ENCODE data around the gene FAM204A.
A peak's percentile ranks its signal among the peaks of the same experiment; 100 is the strongest.

FAM204A gene

DNA sequence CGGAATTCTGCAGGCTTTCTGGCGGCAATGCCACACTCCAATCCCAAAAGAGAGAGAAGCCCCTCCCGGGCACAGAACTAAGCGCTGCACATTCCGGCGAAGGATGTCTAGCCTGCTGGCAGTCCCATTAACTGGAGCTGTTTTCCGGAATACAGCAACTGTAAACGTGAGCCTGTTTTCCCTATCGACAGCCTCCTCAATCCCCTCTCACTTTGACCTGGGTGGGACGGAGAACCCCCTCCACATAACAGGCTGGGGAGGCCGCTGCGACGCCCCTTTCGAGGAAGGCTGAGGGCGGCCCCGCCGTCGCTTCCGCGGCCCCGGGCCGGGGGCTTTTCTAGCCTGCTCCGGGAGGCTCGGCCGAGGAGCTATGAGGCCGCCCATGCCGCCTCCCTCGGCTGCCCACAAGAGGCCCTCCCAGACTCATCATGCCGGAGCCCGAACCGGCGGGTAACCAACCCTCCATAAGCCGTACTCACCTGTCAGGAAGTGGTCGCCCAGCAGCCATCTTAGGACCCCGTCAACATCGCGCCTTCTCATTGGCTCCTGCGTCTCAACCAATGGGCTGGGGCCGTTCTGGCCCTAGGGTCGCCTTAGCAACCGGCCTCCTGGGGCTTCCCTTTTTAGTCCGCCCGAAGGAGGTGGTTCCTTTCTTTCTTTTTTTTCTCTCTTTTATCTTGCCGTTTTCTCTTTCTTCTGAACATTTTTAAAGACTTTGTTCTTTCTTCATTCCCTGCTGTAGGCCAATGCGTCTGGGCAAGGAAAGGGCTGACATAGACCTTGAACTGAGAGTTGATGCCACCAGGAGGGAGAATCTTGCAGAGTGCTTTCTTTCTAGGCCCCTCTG lies at the start of gene FAM204A:
Gene FAM204A (minus strand): TSS at position 534 of the 847 bp plus-strand sequence. CDS start 5,909 bp downstream, outside the sequence.
- DNase-seq: peak; percentile 98

- DNase-seq: no peak
These were observed 41.6 kb upstream of the FAM204A start for GRCh38 chr10:118383699-118384098.

GRCh38 chr10:118383063-118383689 lies 41.1 kb upstream of the FAM204A start:
- DNase-seq: no peak

DNA sequence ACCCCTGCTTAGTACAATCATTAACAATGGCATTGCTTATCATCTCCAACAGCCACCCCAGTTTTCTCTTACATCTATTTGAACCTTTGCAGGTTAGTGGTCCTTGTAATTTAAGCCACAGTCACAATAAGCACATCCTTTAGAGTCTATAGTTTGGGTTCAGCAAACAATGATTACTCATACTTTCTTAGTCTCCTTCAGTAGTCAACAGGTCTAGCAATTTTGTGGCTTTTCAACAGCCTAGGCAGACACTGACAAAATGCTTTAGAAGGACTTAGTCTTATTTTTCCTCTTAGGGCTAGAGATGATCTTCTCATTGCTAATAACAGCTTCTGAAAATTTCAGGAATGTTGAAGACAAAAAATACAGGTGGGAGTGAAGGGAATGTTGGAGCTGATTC lies 32.3 kb upstream of the FAM204A start:
- DNase-seq: no peak

DNA sequence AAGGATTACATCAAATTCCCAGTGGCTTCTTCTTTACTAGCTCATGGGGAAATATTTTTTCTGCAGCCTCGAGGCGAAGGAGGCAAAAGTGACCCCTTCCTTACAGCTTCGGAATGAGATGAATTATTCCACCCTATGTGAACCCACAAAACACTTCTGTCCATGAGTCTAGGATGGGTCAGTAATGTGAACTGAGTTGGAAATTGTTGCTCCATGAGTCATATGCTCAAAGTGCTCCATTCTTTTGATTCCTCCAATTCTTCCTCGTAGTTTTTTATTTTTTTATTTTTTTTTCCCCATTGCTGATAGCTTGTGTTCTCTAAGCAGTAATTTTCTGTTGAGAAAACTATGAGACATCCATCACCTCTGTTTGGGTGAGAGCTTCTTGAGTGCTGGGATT lies 31.7 kb upstream of the FAM204A start:
- DNase-seq: no peak

DNA sequence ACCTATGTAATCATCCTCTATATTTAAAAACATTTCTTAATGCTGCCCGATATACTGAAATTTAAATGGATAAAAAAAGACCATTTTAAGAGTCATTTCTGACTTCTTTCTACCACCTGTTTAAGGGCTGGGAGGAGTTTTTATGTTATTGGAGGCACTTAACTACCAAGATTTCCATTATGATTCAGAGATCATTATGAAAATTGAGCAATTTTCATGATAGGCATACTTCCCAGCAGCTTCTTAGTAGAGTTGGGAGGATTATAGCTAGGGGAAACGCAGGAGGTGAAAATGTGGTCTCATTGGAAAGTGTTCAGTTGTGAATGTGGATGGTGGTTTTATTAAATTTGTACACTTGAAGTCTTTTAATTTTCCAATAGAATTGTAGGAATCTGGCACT lies 28.4 kb upstream of the FAM204A start:
- no peak for DNase-seq

DNA sequence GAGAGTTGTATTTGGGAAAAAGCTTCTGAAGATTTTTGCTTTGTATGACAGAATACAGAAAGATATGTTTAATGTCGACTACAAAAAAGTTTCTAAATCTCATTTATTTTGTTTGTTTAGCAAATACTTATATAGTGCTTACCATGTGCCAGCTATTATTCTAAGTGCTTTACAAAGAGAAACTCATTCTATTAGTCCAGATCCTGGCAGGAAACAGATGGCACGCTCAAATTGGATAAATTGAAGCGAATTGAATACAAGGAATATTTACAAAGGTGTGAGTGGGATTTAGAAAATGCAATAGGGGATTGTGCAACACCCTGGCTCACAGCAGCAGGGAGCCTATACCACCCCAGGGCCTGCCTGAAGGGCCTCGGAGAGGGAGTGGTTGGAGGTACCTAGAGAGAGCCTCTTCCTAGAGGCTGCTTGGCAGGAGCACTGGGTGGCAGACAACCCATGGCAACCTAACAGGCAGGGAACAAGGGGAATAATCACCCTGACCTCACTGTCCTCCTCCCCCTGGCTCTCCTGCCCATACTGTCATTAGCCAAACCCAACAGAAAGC lies 27.6 kb upstream of the FAM204A start:
- no peak for DNase-seq

DNA sequence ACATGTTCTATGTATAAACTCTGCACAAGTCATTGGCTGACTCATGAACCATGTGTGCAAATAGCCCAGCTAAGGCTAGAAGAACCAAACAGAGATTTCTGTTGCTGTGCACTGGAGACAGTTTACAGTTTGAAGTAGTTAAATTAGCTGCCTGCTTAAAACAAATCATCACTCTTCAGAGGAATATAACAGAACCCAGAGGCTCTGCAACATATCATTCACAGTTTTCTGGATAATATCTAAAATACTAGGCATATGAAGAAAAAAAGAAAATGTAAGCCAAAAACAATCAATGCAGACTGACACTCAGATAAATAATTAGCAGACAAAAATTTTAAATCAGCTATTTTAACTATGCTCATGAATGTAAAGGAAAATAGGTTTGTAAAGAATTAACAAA lies 23.6 kb upstream of the FAM204A start:
- no peak for DNase-seq

DNA sequence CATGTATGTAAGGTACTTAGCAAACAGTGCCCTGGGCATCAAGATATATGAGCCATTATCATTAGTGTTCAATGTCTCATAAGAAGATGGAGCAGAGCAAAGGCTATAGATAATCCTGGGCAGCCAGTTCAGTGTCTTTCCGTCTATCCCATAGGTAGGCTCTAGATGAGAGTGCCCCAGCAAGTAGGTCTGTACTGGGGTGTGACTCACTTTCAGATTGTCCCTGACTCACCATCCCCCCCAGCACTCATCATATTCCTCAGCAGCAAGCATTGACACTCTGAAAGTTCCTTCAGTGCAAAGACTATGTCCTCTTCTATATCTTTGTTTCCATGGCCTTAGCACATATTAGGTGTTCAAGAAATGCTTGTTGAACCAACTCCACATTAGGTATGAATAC lies 20.0 kb upstream of the FAM204A start:
- DNase-seq: no peak

DNA sequence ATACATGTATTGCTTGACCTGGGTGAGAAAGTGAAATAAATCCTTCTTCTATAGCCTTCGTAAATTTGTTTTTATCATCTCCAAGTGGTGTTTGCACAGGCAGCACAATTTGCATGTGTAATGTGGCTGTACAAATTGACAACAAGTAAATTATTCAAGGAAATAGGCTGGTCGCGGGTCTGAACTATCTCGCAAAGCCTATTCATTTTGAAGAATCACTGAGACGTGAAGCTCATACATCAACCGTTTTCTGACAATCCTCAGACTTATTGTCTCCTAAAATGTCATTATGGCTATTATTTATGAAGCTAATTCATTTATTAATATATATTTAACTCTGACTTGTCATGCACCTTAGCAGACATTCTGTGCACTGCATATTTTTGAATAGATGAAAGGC lies 16.2 kb upstream of the FAM204A start:
- DNase-seq: no peak

- no peak for DNase-seq
These were observed 15.7 kb upstream of the FAM204A start for GRCh38 chr10:118357841-118358240.

DNA sequence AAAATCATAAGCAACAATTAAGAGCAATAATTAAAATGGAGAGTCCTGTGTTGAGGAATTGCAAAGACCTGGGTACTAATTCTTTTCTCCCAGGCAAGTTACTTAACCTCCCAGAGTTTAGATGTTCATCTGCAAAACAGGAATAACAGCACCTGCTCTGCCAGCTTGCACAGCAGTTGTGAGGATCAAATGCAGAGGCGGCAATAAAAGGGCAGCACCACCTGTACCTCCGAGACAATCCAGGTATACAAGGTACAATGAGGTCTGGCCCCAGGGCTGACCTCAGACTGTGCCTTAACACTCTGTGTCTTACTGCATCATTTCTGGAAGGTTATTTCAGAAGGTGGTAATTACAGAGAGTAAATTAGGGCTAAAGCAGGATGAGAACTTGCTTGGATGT lies 14.5 kb upstream of the FAM204A start:
- no peak for DNase-seq

DNA sequence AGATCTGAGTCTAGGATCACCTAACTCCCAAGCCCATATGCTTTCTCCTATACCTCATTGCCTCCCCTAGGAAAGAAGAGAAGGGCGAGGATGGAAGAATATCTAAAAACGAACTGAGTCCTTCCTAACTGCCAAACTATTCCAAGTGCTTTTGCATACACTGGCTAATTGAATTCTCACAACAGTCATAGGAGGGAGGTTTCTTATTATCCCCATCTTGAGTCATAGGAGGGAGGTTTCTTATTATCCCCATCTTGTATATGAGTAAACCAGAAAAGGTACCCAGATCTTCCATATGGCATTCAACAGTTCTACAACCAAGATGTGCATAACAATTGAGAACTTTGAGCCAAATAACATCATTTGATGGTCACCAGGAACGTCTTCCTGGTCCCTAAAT lies 13.1 kb upstream of the FAM204A start:
- no peak for DNase-seq

GRCh38 chr10:118349235-118349634 lies 7.1 kb upstream of the FAM204A start:
- peak; percentile 16 for DNase-seq

DNA sequence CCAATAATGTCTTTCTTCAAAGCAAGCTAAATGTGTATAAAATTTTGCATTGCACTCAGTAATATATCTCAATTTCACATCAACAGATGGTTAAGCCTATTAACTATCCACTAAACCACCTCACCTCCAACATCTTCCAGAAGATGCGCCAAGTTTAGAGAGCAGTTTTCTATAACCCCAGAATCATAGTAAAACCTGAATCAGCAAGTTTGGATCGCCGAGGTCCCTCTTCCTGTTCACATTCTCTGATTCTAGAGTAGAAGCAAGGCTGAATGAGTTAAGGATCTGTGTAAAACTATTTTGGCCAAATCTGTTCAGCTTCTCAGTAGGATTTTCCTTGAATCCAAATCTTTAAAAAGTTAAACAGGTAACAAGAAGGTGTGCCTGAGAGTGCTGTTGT lies 1.4 kb upstream of the FAM204A start:
- DNase-seq: no peak

GRCh38 chr10:118343115-118343514 lies 991 bp upstream of the FAM204A start:
- DNase-seq: no peak

GRCh38 chr10:118342638-118343020 lies 505 bp upstream of the FAM204A start:
- DNase-seq: no peak

GRCh38 chr10:118340486-118340885 lies 1.6 kb downstream of the FAM204A start:
- peak; percentile 3 for DNase-seq

GRCh38 chr10:118339111-118339510 lies 3.0 kb downstream of the FAM204A start:
- DNase-seq: no peak

DNA sequence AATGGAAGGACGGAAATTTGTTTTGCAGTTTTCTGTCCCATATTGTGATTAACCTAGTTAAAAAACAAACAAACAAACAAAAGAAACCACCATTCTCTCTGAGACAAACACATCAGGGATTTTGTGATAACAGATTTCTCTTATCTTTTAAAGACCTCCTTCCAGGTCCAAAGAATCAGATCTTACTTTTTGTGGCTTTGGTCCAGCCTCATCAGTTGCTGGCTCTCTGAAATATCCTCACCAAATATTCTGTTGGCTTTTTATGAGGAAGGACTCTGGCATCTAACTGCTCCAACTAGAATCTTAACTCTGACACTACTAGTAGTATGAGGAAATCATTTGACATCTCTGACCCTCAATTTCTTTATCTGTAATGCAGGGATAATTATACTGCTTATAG lies 4.8 kb downstream of the FAM204A start:
- no peak for DNase-seq

GRCh38 chr10:118333871-118334270 lies 8.3 kb downstream of the FAM204A start:
- DNase-seq: no peak

DNA sequence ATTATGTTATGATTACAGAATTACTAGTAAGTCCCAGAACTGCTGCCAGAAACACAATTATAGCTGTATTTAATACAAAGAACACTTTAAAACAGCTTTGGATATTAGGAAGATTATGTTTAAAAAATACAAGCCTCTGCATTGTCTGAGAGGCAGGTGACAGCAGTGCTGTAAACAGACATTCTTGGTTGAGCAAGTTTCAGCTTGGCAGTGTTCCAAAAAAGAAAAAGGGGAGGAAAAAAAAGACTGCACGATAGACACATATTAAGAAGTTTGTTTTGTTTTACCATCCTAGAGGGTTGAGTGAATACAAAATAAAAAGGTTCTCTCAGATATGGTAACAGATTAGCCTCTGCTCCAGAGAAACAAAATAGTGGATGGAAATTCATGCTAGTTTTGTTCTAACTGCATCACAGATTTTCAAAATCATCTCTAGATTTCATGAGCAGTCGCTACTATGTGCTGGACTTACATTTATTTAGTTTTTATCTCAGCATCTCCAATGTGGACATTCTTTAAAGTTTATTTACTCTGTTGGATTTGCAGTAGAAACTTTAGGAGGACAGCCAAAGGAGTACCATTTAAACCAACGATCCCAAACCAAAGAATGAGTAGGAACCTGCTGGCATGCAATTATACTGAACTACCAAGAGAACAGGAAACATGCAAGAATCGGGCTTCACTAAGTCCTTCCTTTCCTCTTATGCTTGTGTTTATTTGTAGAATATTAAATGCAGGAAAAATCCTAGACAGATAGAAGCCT lies 9.0 kb downstream of the FAM204A start:
- no peak for DNase-seq

- DNase-seq: no peak
These were observed 9.9 kb downstream of the FAM204A start for GRCh38 chr10:118332236-118332635.
